Stimulated activated CD4-positive, alpha-beta T cell treated with anti-CD3 and anti-CD28 coated beads, Interleukin-4, amount 100 ng/mL, for 24 hours (primary cell): ENCODE data around the gene YIPF3.
"Not testable (repeated sequence)": the region's sequence is repeated elsewhere in the genome, so short reads cannot be mapped to it uniquely, and the experiment has no call there.

Experiments used
- DNase-seq: peaks from one replicate; pipeline ENCODE4 v3.0.0-alpha.2; 2020

The YIPF3 gene

GRCh38 chr6:43516697-43517504 lies at the start of gene YIPF3, which contains the start of gene POLR1C:
TSS of gene YIPF3 (minus strand) at chr6:43516926. CDS start at chr6:43516807, 119 bp downstream.
TSS of gene POLR1C (plus strand) at chr6:43517089. CDS start at chr6:43517110, 21 bp downstream.
- peak; percentile 98 for DNase-seq

- no peak for DNase-seq
Observed at GRCh38 chr6:43559328-43559727, 42.6 kb upstream of the YIPF3 start.

GRCh38 chr6:43557620-43558019 lies 40.9 kb upstream of the YIPF3 start:
- DNase-seq = not testable (repeated sequence)

GRCh38 chr6:43547222-43547621 lies 30.5 kb upstream of the YIPF3 start:
- DNase-seq = no peak

GRCh38 chr6:43544461-43544860 lies 27.7 kb upstream of the YIPF3 start:
- DNase-seq = no peak

GRCh38 chr6:43541774-43542471 lies 25.2 kb upstream of the YIPF3 start:
- DNase-seq = no peak

- DNase-seq = no peak
Observed at GRCh38 chr6:43540507-43540906, 23.8 kb upstream of the YIPF3 start.

- not testable (repeated sequence) for DNase-seq
Observed at GRCh38 chr6:43539409-43539808, 22.7 kb upstream of the YIPF3 start.

GRCh38 chr6:43538986-43539385 lies 22.3 kb upstream of the YIPF3 start:
- DNase-seq = not testable (repeated sequence)

- no peak for DNase-seq
Observed at GRCh38 chr6:43532201-43532600, 15.5 kb upstream of the YIPF3 start.

GRCh38 chr6:43524483-43524961 lies 7.8 kb upstream of the YIPF3 start:
- no peak for DNase-seq

GRCh38 chr6:43523284-43523683 lies 6.6 kb upstream of the YIPF3 start:
- no peak for DNase-seq

- no peak for DNase-seq
Observed at GRCh38 chr6:43522547-43523261, 6.0 kb upstream of the YIPF3 start.

GRCh38 chr6:43521836-43522235 lies 5.1 kb upstream of the YIPF3 start:
- DNase-seq = no peak

GRCh38 chr6:43520097-43520496 lies 3.4 kb upstream of the YIPF3 start:
- no peak for DNase-seq

GRCh38 chr6:43517505-43518357 lies 1.0 kb upstream of the YIPF3 start:
- no peak for DNase-seq

GRCh38 chr6:43516367-43516696 lies 394 bp downstream of the YIPF3 start:
- no peak for DNase-seq

- DNase-seq = no peak
Observed at GRCh38 chr6:43515808-43516207, 918 bp downstream of the YIPF3 start.

GRCh38 chr6:43511824-43512415 lies 4.8 kb downstream of the YIPF3 start:
- no peak for DNase-seq

- DNase-seq = no peak
Observed at GRCh38 chr6:43510827-43511163, 5.9 kb downstream of the YIPF3 start.

GRCh38 chr6:43509984-43510826 lies 6.5 kb downstream of the YIPF3 start, which contains the start of gene LRRC73:
TSS of gene LRRC73 (minus strand) at chr6:43510346. CDS start at chr6:43509785, 561 bp downstream.
- peak; percentile 79 for DNase-seq
